Mucosa of rectum (tissue), 2 donors: ENCODE data around the gene DUSP18.

Source experiments
- H3K27ac ChIP-seq, 2 donors: one replicate each; pipeline ENCODE4 v1.7.0; 2013; ENCODE audit warnings: inconsistent platforms in 2 of 2, low read depth in 2 of 2, low read length in 2 of 2
- H3K27me3 ChIP-seq, 2 donors: one replicate each; pipeline ENCODE4 v1.7.0; 2013; ENCODE audit warnings: low read length in 2 of 2; ENCODE audit not compliant: control insufficient read depth in 2 of 2, insufficient read depth in 2 of 2
- H3K36me3 ChIP-seq, 2 donors: one replicate each; pipeline ENCODE4 v1.7.0; 2013; ENCODE audit warnings: low read length in 2 of 2; ENCODE audit not compliant: control insufficient read depth in 2 of 2, insufficient read depth in 2 of 2
- H3K4me1 ChIP-seq, 2 donors: one replicate each; pipeline ENCODE4 v1.7.0; 2013; ENCODE audit warnings: low read length in 2 of 2, mild to moderate bottlenecking in 1 of 2; ENCODE audit not compliant: control insufficient read depth in 2 of 2, insufficient read depth in 2 of 2
- H3K4me3 ChIP-seq, 2 donors: one replicate each; pipeline ENCODE4 v1.7.0; 2013; ENCODE audit warnings: low read length in 2 of 2
- H3K9ac ChIP-seq, 2 donors: one replicate each; pipeline ENCODE4 v1.7.0; 2013; ENCODE audit warnings: low read length in 2 of 2, low read depth in 1 of 2, mild to moderate bottlenecking in 1 of 2
- H3K9me3 ChIP-seq, 2 donors: one replicate each; pipeline ENCODE4 v1.7.0; 2013; ENCODE audit warnings: low read length in 2 of 2; ENCODE audit not compliant: control insufficient read depth in 2 of 2
- donor health status: healthy.
- donor health status: Normal muscosa, but diverticular disease.

Gene DUSP18

DNA sequence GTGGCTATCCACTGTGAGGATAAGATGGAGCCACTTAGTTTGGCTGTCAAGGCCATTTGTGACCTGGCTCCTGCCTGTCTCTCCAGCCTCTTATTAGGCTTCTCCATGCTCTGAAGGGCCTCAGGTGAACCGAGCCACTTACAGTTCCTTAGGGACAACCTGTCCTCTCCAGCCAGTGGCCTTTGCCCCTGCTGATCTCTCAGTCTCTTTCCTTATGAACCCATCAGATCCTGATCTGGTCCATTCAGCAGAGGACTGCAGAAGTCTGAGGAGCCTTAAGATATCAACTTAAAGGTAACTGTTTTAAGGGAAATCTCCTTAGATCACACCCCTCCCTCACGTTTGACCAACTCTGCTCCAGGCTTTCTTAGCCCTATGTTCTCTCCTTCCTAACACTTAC is 2.4 kb downstream of the DUSP18 start:
- H3K4me3 ChIP-seq: peak overlapping the region in 1 of 2 donors; percentile 14
- peaks cover 13 to 18% of the 10 kb centered on the region in 2 donors for H3K36me3 ChIP-seq
- H3K9ac ChIP-seq: no peak overlapping the region
- no peaks in the 10 kb centered on the region for H3K27me3 ChIP-seq
- H3K9me3 ChIP-seq: no peaks in the 10 kb centered on the region
- H3K27ac ChIP-seq: peak overlapping the region; percentile 51 to 65
- H3K4me1 ChIP-seq: peaks cover 12 to 31% of the 10 kb centered on the region in 2 donors

DNA sequence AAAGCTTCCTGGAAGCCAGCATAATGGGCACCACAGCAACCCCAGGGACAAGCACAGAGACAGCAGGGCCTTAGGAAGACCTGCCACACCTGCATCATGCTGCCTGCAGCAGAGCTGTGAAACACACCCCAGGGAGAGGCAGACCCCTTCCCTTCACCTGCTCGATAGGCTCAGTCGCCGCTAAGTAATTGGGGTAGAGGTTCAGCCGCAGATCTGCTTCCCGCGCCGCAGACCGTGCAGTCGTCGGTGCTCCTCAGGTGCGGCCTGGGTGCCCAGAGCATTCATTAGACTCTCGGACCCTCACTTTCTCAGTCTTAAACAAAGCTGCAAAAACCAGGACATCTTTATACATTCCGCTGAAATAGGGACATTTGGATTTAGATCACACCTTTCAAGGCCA is 2.9 kb downstream of the DUSP18 start:
- Histone ChIP-seq H3K4me1 (peaks cover 12 to 31% of the 10 kb centered on the region in 2 donors), H3K27ac (peak overlapping the region in 1 of 2 donors; percentile 51), H3K4me3 (no peak overlapping the region), H3K9me3 (no peaks in the 10 kb centered on the region), H3K9ac (no peak overlapping the region), H3K36me3 (peaks cover 13 to 18% of the 10 kb centered on the region in 2 donors), H3K27me3 (no peaks in the 10 kb centered on the region)

DNA sequence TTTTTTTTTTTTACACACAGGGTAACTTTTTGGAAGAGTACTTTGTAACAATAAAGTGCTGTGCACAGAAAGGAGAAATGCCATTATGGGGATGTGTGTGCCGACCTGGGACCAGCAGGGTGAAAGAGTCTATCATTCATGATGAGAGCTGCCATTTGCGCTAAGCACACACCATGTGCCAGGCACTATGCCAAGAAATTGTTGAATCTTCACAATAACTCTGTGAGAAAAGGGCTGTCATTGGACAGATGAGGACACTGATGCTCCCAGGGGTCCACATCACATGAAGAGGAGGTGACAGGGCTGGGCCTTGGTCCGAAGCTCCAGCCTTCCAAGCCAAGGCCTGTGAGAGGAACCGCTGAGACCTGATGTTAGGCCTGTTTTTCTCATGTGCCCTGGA is 5.6 kb downstream of the DUSP18 start:
- peaks cover 13 to 18% of the 10 kb centered on the region in 2 donors for H3K36me3 ChIP-seq
- no peak overlapping the region for H3K9ac ChIP-seq
- no peak overlapping the region for H3K27ac ChIP-seq
- no peak overlapping the region for H3K4me3 ChIP-seq
- no peaks in the 10 kb centered on the region for H3K9me3 ChIP-seq
- H3K4me1 ChIP-seq: peaks cover 8 to 17% of the 10 kb centered on the region in 2 donors
- H3K27me3 ChIP-seq: no peaks in the 10 kb centered on the region

- H3K4me3 ChIP-seq: no peak overlapping the region
- H3K27ac ChIP-seq: no peak overlapping the region
- no peaks in the 10 kb centered on the region for H3K9me3 ChIP-seq
- no peaks in the 10 kb centered on the region for H3K27me3 ChIP-seq
- H3K9ac ChIP-seq: no peak overlapping the region
- H3K4me1 ChIP-seq: peaks cover 2 to 3% of the 10 kb centered on the region in 2 donors
- no peaks in the 10 kb centered on the region for H3K36me3 ChIP-seq
Measured at GRCh38 chr22:30655532-30655931, 12.1 kb downstream of the DUSP18 start.

- H3K27ac ChIP-seq: no peak overlapping the region
- H3K27me3 ChIP-seq: no peaks in the 10 kb centered on the region
- no peak overlapping the region for H3K9ac ChIP-seq
- H3K4me1 ChIP-seq: peaks cover 3 to 4% of the 10 kb centered on the region in 2 donors
- H3K36me3 ChIP-seq: no peaks in the 10 kb centered on the region
- H3K4me3 ChIP-seq: no peak overlapping the region
- H3K9me3 ChIP-seq: no peaks in the 10 kb centered on the region
Measured at GRCh38 chr22:30654361-30654760, 13.3 kb downstream of the DUSP18 start.

DNA sequence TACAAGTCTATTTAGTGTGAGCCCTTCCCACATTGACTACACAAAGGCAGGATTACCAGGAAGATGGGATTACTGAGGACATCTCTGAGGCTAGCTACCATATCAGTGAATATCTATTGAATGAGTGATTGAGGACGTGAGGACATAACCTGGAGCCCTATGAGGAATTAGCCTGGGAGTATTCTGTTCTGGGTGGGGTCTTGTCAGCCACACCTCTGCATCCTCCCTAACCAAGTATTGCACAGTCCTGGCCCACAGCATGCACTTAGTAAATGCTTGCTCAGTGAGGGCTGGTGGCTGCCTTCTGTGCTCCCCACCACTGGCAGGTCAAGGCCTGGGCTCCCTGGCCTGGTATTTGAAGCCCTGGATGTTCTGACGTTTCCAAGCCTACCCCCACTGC is 14.8 kb downstream of the DUSP18 start:
- peaks cover 6 to 8% of the 10 kb centered on the region in 2 donors for H3K4me1 ChIP-seq
- no peaks in the 10 kb centered on the region for H3K27me3 ChIP-seq
- H3K4me3 ChIP-seq: no peak overlapping the region
- no peaks in the 10 kb centered on the region for H3K36me3 ChIP-seq
- no peak overlapping the region for H3K9ac ChIP-seq
- peak overlapping the region in 1 of 2 donors; percentile 6 for H3K27ac ChIP-seq
- no peaks in the 10 kb centered on the region for H3K9me3 ChIP-seq

DNA sequence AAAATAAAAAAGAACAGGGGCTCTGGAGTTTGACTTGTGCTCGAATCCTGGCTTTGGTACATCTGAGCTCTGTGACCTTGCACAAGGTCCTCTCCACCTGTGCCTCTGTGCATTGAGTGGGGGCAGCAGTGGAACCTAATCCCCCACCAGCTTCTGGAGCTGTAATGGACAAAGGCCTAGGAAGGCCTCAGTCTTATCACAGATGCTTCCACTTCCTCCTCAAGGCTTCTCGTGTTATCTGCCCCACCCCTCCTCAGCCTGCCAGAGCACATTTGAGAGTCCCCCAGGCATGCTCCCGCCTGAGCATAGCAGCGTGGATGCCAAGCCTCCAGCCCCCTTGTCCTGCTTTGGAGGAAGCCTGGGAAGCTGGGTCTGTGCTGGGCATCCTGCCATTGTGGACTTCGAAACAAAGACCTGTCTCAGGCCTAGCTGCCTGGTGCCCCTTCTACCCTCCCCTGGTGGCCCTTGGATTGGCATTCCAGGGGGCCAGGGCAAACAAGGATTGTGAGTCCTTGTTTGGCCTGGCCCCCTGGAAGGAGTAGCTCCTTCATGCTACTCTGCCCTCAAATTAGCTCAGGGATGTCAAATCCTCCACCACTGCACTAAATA is 17.1 kb downstream of the DUSP18 start:
- H3K27ac ChIP-seq: no peak overlapping the region
- H3K4me3 ChIP-seq: no peak overlapping the region
- H3K9me3 ChIP-seq: no peaks in the 10 kb centered on the region
- no peaks in the 10 kb centered on the region for H3K36me3 ChIP-seq
- no peaks in the 10 kb centered on the region for H3K27me3 ChIP-seq
- H3K9ac ChIP-seq: no peak overlapping the region
- H3K4me1 ChIP-seq: peaks cover 6 to 8% of the 10 kb centered on the region in 2 donors

- H3K27me3 ChIP-seq: no peaks in the 10 kb centered on the region
- peak overlapping the region; percentile 43 to 59 for H3K27ac ChIP-seq
Measured at GRCh38 chr22:30649430-30650007, 18.2 kb downstream of the DUSP18 start.

GRCh38 chr22:30648825-30649224 is 18.9 kb downstream of the DUSP18 start:
- peak overlapping the region in 1 of 2 donors; percentile 13 for H3K9ac ChIP-seq
- H3K27ac ChIP-seq: peak overlapping the region; percentile 43 to 59
- H3K4me3 ChIP-seq: no peak overlapping the region
- no peaks in the 10 kb centered on the region for H3K9me3 ChIP-seq
- no peaks in the 10 kb centered on the region for H3K27me3 ChIP-seq
- no peaks in the 10 kb centered on the region for H3K36me3 ChIP-seq
- peaks cover 6 to 8% of the 10 kb centered on the region in 2 donors for H3K4me1 ChIP-seq

More at GRCh38 chr22:30649430-30650007, 18.2 kb downstream of the DUSP18 start:
- Histone ChIP-seq H3K9me3 (no peaks in the 10 kb centered on the region), H3K4me1 (peaks cover 6 to 8% of the 10 kb centered on the region in 2 donors), H3K9ac (peak overlapping the region in 1 of 2 donors; percentile 13), H3K4me3 (no peak overlapping the region), H3K36me3 (no peaks in the 10 kb centered on the region)

- Histone ChIP-seq H3K4me1 (peaks cover 3 to 8% of the 10 kb centered on the region in 2 donors), H3K36me3 (no peaks in the 10 kb centered on the region)
Measured at GRCh38 chr22:30647536-30647935, 20.1 kb downstream of the DUSP18 start.

More at GRCh38 chr22:30647536-30647935, 20.1 kb downstream of the DUSP18 start:
- H3K27ac ChIP-seq: no peak overlapping the region
- no peak overlapping the region for H3K4me3 ChIP-seq
- H3K27me3 ChIP-seq: no peaks in the 10 kb centered on the region
- no peaks in the 10 kb centered on the region for H3K9me3 ChIP-seq
- no peak overlapping the region for H3K9ac ChIP-seq
